Tibial nerve (tissue), 4 donors: ENCODE measurements around the gene CGN.

Experiments
- CTCF ChIP-seq, 5 experiments: fragments of 200-600 bp in 3 of 5; fragments of 450-650 bp in 2 of 5; sonication (generic) in 3 of 5; IDR thresholded peaks; one replicate each; pipeline ENCODE4 v1.5.1; 2016 to 2019; ENCODE audit warnings: antibody characterized with exemption in 5 of 5, mild to moderate bottlenecking in 3 of 5, moderate library complexity in 2 of 5
- EP300 ChIP-seq, 2 donors: sonication (generic); formaldehyde crosslinking; IDR thresholded peaks; one replicate each; pipeline ENCODE4 v1.6.1; 2017; ENCODE audit warnings: antibody characterized with exemption in 2 of 2, mild to moderate bottlenecking in 1 of 2

GRCh38 chr1:151514366-151514765, 3.2 kb downstream of the CGN start:
- TF ChIP-seq CTCF (IDR thresholded peaks at IDR 0.05) (no peak), EP300 (IDR thresholded peaks at IDR 0.05) (no peak)
